Esophagus squamous epithelium (tissue), 5 donors: ENCODE data around the gene BET1L. TPM values are rescaled to one million over a fixed set of nuclear protein-coding genes. Genes with fewer than 3 reads are reported as not detected.
A peak's percentile ranks its signal among the peaks of the same experiment; 100 is the strongest.
"Not testable (repeated sequence)": the region's sequence is repeated elsewhere in the genome, so short reads cannot be mapped to it uniquely, and the experiment has no call there.

Experiments
- DNase-seq: peaks from one replicate; lab custom pipeline; 2025; lab: John Stamatoyannopoulos, UW
- H3K27ac ChIP-seq, 4 donors: fragments of 200-600 bp; sonication (generic); one replicate each; pipeline ENCODE4 v1.5.1; 2016 to 2019; ENCODE audit warnings: mild to moderate bottlenecking in 1 of 4
- H3K27me3 ChIP-seq, 4 donors: fragments of 200-600 bp; sonication (generic); 1 replicate in 3 of 4; 2 replicates in 1 of 4; pipeline versions ENCODE4 v1.5.1 to v1.6.0; 2017 to 2021; ENCODE audit warnings: antibody characterized with exemption in 1 of 4
- H3K36me3 ChIP-seq, 3 donors: fragments of 200-600 bp; sonication (generic); one replicate each; pipeline ENCODE4 v1.5.1; 2016 to 2019
- H3K4me1 ChIP-seq, 3 donors: fragments of 200-600 bp; sonication (generic); one replicate each; pipeline ENCODE4 v1.5.1; 2017 to 2019
- H3K4me3 ChIP-seq, 4 donors: fragments of 200-600 bp; sonication (generic); 1 replicate in 3 of 4; 2 replicates in 1 of 4; pipeline ENCODE4 v1.5.1; 2016 to 2019; ENCODE audit warnings: mild to moderate bottlenecking in 2 of 4, moderate library complexity in 1 of 4
- H3K9me3 ChIP-seq, 3 donors: fragments of 200-600 bp; sonication (generic); one replicate each; pipeline ENCODE4 v1.5.1; 2016 to 2019
- POLR2A ChIP-seq, 4 donors: fragments of 450-650 bp; IDR thresholded peaks; one replicate each; pipeline ENCODE4 v1.6.1; 2017; ENCODE audit warnings: antibody characterized with exemption in 4 of 4, mild to moderate bottlenecking in 4 of 4, moderate library complexity in 3 of 4
- WGBS, 2 donors: methylation state at CpG; one replicate each; pipeline ENCODE4 v1.1.5; 2018; 5-methylcytosine and 5-hydroxymethylcytosine counted together
- intact Hi-C: fragments of 100-400 bp; cut with DNase I; formaldehyde crosslinking; loops from one replicate; pipeline ENCODE4 v1.15.0; 2022
- total RNA-seq, 4 donors: library from RNA; depleted of rRNA; stranded (reverse); fragments of >200 nt; gene quantifications; one replicate each; pipeline ENCODE4 v1.1.0, GENCODE V29; 2016
- TF ChIP-seq, protein P1 (sequence below), 6 experiments: fragments of 450-650 bp in 4 of 6; fragments of 200-600 bp in 2 of 6; sonication (generic) in 2 of 6; IDR thresholded peaks; one replicate each; pipeline ENCODE4 v1.5.1; 2016 to 2019; ENCODE audit warnings: antibody characterized with exemption in 6 of 6, mild to moderate bottlenecking in 4 of 6, moderate library complexity in 4 of 6
- donor health status: DM: yes; HTN: yes; CAD: no.

Gene BET1L
- total RNA-seq, 4 donors from 2014 or later, result 16.3 to 24.8 (median 17.1) TPM

- H3K36me3 ChIP-seq, result peaks cover 9 to 100% (median 48%) of the 10 kb centered on the region in 3 donors
Observed at GRCh38 chr11:244376-244775, 37.2 kb upstream of the BET1L start.

DNA sequence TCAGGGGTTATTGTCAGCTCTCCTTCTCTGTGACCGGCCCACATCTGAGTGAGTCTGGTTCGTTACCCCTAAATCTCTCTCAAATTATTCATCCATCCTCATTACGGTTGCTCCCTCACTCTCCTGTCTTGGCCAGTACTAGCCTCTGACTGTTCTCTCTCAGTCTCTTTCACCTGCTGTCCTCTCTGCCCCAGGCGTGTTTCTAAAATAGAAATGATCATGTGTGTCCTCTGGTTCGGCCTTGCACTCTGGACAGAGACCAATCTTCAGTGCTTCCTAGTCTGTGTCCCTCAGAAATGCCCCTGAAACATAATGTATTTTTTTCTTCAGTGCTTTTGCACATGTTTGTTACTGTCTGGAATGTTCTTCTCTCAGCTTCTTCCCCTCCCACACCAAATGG is 34.4 kb upstream of the BET1L start:
- H3K4me1 ChIP-seq, result peaks cover 11 to 19% (median 12%) of the 10 kb centered on the region in 3 donors
- 94 to 95% methylated on average over 5 of the region's 5 CpGs for WGBS, 2 donors
- no peak overlapping the region for H3K27ac ChIP-seq
- no peak for TF ChIP-seq POLR2A (IDR thresholded peaks at IDR 0.05)
- TF ChIP-seq, protein P1, sequence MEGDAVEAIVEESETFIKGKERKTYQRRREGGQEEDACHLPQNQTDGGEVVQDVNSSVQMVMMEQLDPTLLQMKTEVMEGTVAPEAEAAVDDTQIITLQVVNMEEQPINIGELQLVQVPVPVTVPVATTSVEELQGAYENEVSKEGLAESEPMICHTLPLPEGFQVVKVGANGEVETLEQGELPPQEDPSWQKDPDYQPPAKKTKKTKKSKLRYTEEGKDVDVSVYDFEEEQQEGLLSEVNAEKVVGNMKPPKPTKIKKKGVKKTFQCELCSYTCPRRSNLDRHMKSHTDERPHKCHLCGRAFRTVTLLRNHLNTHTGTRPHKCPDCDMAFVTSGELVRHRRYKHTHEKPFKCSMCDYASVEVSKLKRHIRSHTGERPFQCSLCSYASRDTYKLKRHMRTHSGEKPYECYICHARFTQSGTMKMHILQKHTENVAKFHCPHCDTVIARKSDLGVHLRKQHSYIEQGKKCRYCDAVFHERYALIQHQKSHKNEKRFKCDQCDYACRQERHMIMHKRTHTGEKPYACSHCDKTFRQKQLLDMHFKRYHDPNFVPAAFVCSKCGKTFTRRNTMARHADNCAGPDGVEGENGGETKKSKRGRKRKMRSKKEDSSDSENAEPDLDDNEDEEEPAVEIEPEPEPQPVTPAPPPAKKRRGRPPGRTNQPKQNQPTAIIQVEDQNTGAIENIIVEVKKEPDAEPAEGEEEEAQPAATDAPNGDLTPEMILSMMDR (IDR thresholded peaks at IDR 0.05), result no peak
- DNase-seq, result no peak
- H3K9me3 ChIP-seq, result no peaks in the 10 kb centered on the region
- intact Hi-C loops, result no loop called here
- H3K4me3 ChIP-seq, result no peak overlapping the region
- H3K36me3 ChIP-seq, result peaks cover 9 to 73% (median 30%) of the 10 kb centered on the region in 3 donors
- no peaks in the 10 kb centered on the region for H3K27me3 ChIP-seq

More at GRCh38 chr11:244376-244775, 37.2 kb upstream of the BET1L start:
- no peaks in the 10 kb centered on the region for H3K9me3 ChIP-seq
- H3K4me1 ChIP-seq, result no peaks in the 10 kb centered on the region
- intact Hi-C loops, result no loop called here
- TF ChIP-seq, protein P1 (IDR thresholded peaks at IDR 0.05), result no peak
- no peak for TF ChIP-seq POLR2A (IDR thresholded peaks at IDR 0.05)
- no peak overlapping the region for H3K27ac ChIP-seq
- 84 to 85% methylated on average over 2 of the region's 2 CpGs for WGBS, 2 donors
- no peaks in the 10 kb centered on the region for H3K27me3 ChIP-seq
- no peak overlapping the region for H3K4me3 ChIP-seq
- DNase-seq, result no peak

GRCh38 chr11:240315-240714 is 33.1 kb upstream of the BET1L start:
- no peak for TF ChIP-seq POLR2A (IDR thresholded peaks at IDR 0.05)
- TF ChIP-seq, protein P1 (IDR thresholded peaks at IDR 0.05), result no peak
- WGBS, 2 donors, result 67 to 69% methylated on average over 1 of the region's 1 CpG

DNA sequence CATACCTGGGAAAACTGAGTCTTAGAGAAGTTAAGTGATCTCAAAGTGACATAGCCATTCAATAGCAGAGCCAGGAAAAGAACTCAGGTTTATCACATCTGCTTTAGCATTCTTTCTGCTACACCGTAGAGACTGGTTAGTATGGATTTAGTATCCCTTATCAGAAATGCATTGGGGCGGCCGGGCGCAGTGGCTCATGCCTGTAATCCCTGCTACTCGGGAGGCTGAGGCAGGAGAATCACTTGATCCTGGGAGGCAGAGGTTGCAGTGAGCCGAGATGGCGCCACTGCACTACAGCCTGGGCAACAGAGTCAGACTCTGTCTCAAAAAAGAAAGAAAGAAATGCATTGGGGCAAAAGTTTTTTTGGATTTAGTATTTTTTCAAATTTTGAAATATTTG is 31.1 kb upstream of the BET1L start:
- H3K27ac ChIP-seq, H3K9me3 ChIP-seq, H3K27me3 ChIP-seq, DNase-seq, H3K4me3 ChIP-seq: not testable (repeated sequence)
- Histone ChIP-seq H3K4me1 (peaks cover 11 to 35% (median 22%) of the 10 kb centered on the region in 3 donors), H3K36me3 (peaks cover 0 to 41% (median 9%) of the 10 kb centered on the region in 3 donors)
- 81 to 97% methylated on average over 3 to 7 of the region's 7 CpGs for WGBS, 2 donors
- intact Hi-C loops, result loop anchor here (10.0 kb wide), 1 partner anchor 266 kb away; the partner anchor contains the start of gene RNH1

More at GRCh38 chr11:240315-240714, 33.1 kb upstream of the BET1L start:
- no peaks in the 10 kb centered on the region for H3K9me3 ChIP-seq
- peaks cover 4 to 60% (median 20%) of the 10 kb centered on the region in 3 donors for H3K36me3 ChIP-seq
- H3K4me1 ChIP-seq, result peaks cover 11 to 25% (median 16%) of the 10 kb centered on the region in 3 donors
- no peak overlapping the region for H3K27ac ChIP-seq
- H3K27me3 ChIP-seq, result no peaks in the 10 kb centered on the region
- H3K4me3 ChIP-seq, result no peak overlapping the region
- DNase-seq, result no peak
- intact Hi-C loops, result no loop called here

DNA sequence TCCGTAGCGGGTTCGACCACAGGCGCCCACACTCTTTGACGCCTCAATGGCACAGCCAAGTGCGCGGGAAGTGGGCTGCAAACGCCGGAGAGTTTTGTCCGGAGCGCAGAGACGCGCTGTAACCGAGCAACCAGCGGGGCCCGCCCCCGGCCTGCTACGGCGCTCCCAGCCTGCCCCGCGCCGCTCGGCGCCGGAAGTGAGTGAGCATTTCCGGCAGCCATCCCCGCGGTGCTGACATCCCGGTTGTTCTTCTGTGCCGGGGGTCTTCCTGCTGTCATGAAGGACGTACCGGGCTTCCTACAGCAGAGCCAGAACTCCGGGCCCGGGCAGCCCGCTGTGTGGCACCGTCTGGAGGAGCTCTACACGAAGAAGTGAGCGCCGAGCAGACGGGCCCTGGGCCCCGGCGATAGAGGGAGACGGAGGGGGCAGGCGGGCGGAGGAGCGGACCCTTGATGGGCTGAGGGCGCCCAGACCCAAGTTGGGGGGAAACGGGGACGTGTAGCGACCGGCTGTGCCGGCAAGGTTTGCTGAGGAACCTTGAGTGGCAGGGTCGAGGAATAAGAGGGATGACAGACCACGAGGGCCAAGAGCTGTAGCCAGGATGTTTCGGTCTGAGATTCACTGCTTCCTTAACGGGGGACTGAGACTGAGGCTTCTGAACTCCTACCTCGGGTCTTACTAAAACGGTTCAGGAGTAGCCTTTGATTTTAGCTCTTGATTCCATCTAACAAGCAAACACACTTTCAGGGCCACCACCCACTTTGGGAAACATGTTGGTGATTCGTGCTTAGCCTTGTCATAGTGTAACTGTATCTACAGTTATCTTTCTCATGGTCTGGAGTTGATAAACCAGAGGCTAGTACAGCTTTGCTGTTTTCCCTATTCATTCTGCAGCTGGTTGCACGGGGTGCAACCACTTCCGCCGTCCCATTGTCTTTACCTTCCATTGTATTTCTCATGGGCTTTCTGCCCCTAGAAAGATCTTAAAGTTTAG is 29.9 kb upstream of the BET1L start, which contains the start of gene PSMD13:
PSMD13 (plus strand) TSS at position 203 of the 994 bp plus-strand sequence; CDS start at position 277, 74 bp downstream.
- no peaks in the 10 kb centered on the region for H3K27me3 ChIP-seq
- H3K4me3 ChIP-seq, result peak within 1 kb of the TSS; percentile 60 to 87 (median 84)
- TF ChIP-seq, protein P1 (IDR thresholded peaks at IDR 0.05), result no peak
- peak in 2 of 4 donors; percentile 19 to 63 for TF ChIP-seq POLR2A (IDR thresholded peaks at IDR 0.05)
- peak within 1 kb of the TSS; percentile 87 to 99 (median 98) for H3K27ac ChIP-seq
- peak; percentile 34 for DNase-seq
- no peaks in the 10 kb centered on the region for H3K9me3 ChIP-seq
- H3K4me1 ChIP-seq, result peaks cover 11 to 35% (median 22%) of the 10 kb centered on the region in 3 donors
- H3K36me3 ChIP-seq, result peaks cover 0 to 36% (median 9%) of the 10 kb centered on the region in 3 donors
- intact Hi-C loops, result loop anchor here (10.0 kb wide), 1 partner anchor 268 kb away; the partner anchor contains the start of gene RNH1
- WGBS, 2 donors, result 3 to 9% methylated on average over 10 to 13 of the region's 62 CpGs
